ENCODE results near the gene FAM241A. TPM values are rescaled to one million over a fixed set of nuclear protein-coding genes. Genes with fewer than 3 reads are reported as not detected.

The FAM241A gene
- total and polyA plus RNA-seq, 9 of the 15 experiments (the other 6 are each of a cell fraction or from before 2014, with no cell fraction given) = 2.3 to 8.5 (median 5.3) TPM

DNA sequence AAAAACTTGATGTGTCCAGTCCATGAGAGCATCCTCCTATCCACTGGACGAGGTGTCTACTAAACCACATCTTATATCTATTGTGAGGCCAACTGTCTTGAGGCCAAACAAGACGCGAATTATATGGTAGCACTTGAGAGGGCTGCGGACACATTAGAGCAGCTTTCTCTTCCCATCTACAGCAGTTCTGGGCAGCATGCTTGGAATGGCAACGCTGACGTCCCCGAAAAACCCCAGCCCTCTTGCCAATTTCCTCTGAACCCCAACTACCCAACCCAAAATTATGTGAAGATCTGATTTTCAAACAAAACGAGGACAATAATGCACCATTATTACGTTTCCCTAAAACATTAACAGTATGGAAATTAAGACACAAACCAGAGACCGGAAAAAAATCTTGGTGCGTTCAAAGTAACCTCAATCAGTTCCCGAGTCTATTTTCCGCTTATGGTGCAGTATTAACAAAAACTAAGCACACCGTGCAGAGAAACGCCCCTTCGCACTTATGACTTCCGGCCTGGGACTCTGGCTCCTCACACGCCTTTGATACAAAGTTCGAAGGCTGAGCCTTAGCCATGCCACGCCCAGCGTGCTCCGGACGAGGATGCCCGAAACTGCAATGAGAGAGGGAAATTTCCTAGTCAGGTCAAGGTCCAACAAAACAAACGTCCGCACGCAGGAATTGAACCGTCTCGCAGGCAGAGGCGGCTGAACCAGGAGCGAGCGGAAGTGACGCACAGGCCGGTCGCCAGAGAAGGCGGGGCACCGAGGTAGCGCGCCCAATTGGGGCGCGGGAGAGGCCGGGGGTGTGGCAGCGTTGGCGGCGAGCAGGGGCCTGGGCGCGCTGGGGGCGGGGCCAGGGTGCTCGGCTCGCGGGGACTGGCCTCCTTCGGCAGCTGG is 85.9 kb downstream of the FAM241A start:
- no peaks in the 10 kb centered on the region for H3K9me3 ChIP-seq (replicated peaks; ENCODE audit: control insufficient read depth, insufficient read depth, low read depth, low read length)
- ChIA-PET POLR2A (interaction anchor here (0.7 kb wide), 1 partner anchor 83 kb away, joined by 3 read pairs; no protein-coding TSS in a partner anchor), CTCF (ENCODE audit: low intra/inter-chr PET ratio) (interaction anchor here (1.1 kb wide), 1 partner anchor 16 kb away, joined by 4 read pairs; no protein-coding TSS in a partner anchor)
- peak overlapping the region; percentile 96 for H3K27ac ChIP-seq (ENCODE audit: extremely low read depth, low read depth, low read length)
- peak overlapping the region; percentile 98 for H2AFZ ChIP-seq (ENCODE audit: low read depth, low read length)
- peak overlapping the region; percentile 93 for H3K9ac ChIP-seq (ENCODE audit: insufficient read depth in 1 of 2, low read depth in 2 of 2, low read length in 2 of 2)
- peaks cover 0 to 11% of the 10 kb centered on the region in 2 experiments; a peak in 2 of 5 replicates for H3K4me1 ChIP-seq (replicated peaks in 1 of 2; ENCODE audit: control insufficient read depth in 2 of 2, insufficient read depth in 2 of 2, low read length in 2 of 2)
- FAIRE-seq = peak; percentile 93
- no peaks in the 10 kb centered on the region for H3K9me1 ChIP-seq (ENCODE audit: control insufficient read depth, insufficient read depth, low read length)
- ATAC-seq = peak; percentile 96
- H3K36me3 ChIP-seq (ENCODE audit: control insufficient read depth, insufficient read depth, low read length) = no peaks in the 10 kb centered on the region
- peak; percentile 95 to 98 (median 96) for DNase-seq (ENCODE audit: extremely low read depth in 1 of 4, low spot score in 3 of 4)
- under 1% methylated on average over 39 of the region's 52 CpGs for WGBS (ENCODE audit: insufficient coverage, low coverage, missing lambda C conversion rate)
- peak overlapping the region; percentile 84 for H3K4me3 ChIP-seq
- in situ Hi-C loops (cut with MboI) (loop anchor here (5.0 kb wide), 1 partner anchor 134 kb away; no protein-coding TSS in a partner anchor), intact Hi-C loops (cut with micrococcal nuclease) (loop anchor here (2.0 kb wide), 1 partner anchor 84 kb away; no protein-coding TSS in a partner anchor)
- peaks cover 24% of the 10 kb centered on the region for H3K79me2 ChIP-seq (ENCODE audit: control insufficient read depth, insufficient read depth, low read length)
- no peaks in the 10 kb centered on the region for H4K20me1 ChIP-seq (replicated peaks; ENCODE audit: control insufficient read depth, insufficient read depth, low read length)
- peak overlapping the region; percentile 95 for H3K4me2 ChIP-seq (ENCODE audit: insufficient read depth, low read length)
- TSS peak; percentile 76 for BruUV-seq (replicated peaks)
- H3K27me3 ChIP-seq (ENCODE audit: control insufficient read depth in 2 of 2, insufficient read depth in 2 of 2, low read length in 2 of 2) = no peaks in the 10 kb centered on the region
- TF ChIP-seq MYNN (IDR thresholded peaks at IDR 0.05) = no peak
- no peak for TF ChIP-seq MYNN (CRISPR knock-in tag; IDR thresholded peaks at IDR 0.05)
- TF ChIP-seq MTA2 (IDR thresholded peaks at IDR 0.05; ENCODE audit: low read depth) = 0 out of 2 replicates have a peak, but pooled peaks have one; percentile 16
- no peak for TF ChIP-seq TSC22D4 (tag; IDR thresholded peaks at IDR 0.05)
- peak in 1 of 2 experiments; percentile 23; a peak in 1 of 4 replicates for TF ChIP-seq TRIM24 (IDR thresholded peaks at IDR 0.05)
- TF ChIP-seq GABPB1 (CRISPR knock-in tag; IDR thresholded peaks at IDR 0.05) = peak; percentile 97
- no peak for TF ChIP-seq RNF2 (IDR thresholded peaks at IDR 0.05)
- TF ChIP-seq CBX1 (IDR thresholded peaks at IDR 0.05; ENCODE audit: low read depth) = no peak
- no peak; the same call in 1 of the 2 replicates for TF ChIP-seq ATF1 (CRISPR knock-in tag; IDR thresholded peaks at IDR 0.05)
- TF ChIP-seq ATF1 (tag; IDR thresholded peaks at IDR 0.05) = peak; percentile 95
- TF ChIP-seq SMC3 (conservative IDR thresholded peaks at IDR 0.05; ENCODE audit: insufficient read depth, low read depth, low read length) = no peak
- no peak for TF ChIP-seq E2F1 (CRISPR knock-in tag; IDR thresholded peaks at IDR 0.05)
- TF ChIP-seq FOXP1 (CRISPR knock-in tag; IDR thresholded peaks at IDR 0.05) = no peak
- TF ChIP-seq WHSC1 (IDR thresholded peaks at IDR 0.05; ENCODE audit: low read length) = no peak
- TF ChIP-seq FOXA3 (CRISPR knock-in tag; conservative IDR thresholded peaks at IDR 0.05 in 1 of 2, IDR thresholded peaks at IDR 0.05 in 1 of 2) = no peak
- peak; percentile 57; the same call in 1 of the 2 replicates for TF ChIP-seq DIDO1 (tag; IDR thresholded peaks at IDR 0.05; ENCODE audit: low read depth)
- no peak for TF ChIP-seq MITF (IDR thresholded peaks at IDR 0.05)
- no peak for TF ChIP-seq RAD21 (CRISPR knock-in tag; conservative IDR thresholded peaks at IDR 0.05 in 1 of 2, IDR thresholded peaks at IDR 0.05 in 1 of 2)
- TF ChIP-seq HEY1 (CRISPR knock-in tag; IDR thresholded peaks at IDR 0.05; ENCODE audit: borderline replicate concordance) = no peak
- TF ChIP-seq FUS (optimal IDR thresholded peaks at IDR 0.05; ENCODE audit: low read depth, low read length) = no peak
- TF ChIP-seq MYBL2 (IDR thresholded peaks at IDR 0.05; ENCODE audit: low read depth) = no peak
- TF ChIP-seq MYBL2 (CRISPR knock-in tag; IDR thresholded peaks at IDR 0.05; ENCODE audit: borderline replicate concordance) = no peak

Data from K562 (cell line).